Activated T-helper 2 cell treated with anti-CD3 and anti-CD28 coated beads, Interferon-gamma antibody, Interleukin-2, Interleukin-4, amounts not matched to agents 10 μg/mL and 5 μg/mL and 100 μg/mL, durations not matched to agents 14 hours and 24 hours and 36 hours (primary cell): ENCODE results near the gene SCEL. TPM values are rescaled to one million over a fixed set of nuclear protein-coding genes. Genes with fewer than 3 reads are reported as not detected.
"Not testable (repeated sequence)": the region's sequence is repeated elsewhere in the genome, so short reads cannot be mapped to it uniquely, and the experiment has no call there.

Experiments
- DNase-seq: peaks from one replicate; pipeline ENCODE4 v3.0.0; 2021; ENCODE audit warnings: low spot score
- H3K27ac Mint-ChIP-seq: one replicate; pipeline ENCODE4 v1.8.0; 2021; ENCODE audit warnings: mixed read lengths
- H3K27me3 Mint-ChIP-seq: one replicate; pipeline ENCODE4 v1.8.0; 2021; ENCODE audit warnings: low read depth, mixed read lengths
- H3K36me3 Mint-ChIP-seq: one replicate; pipeline ENCODE4 v1.8.0; 2021; ENCODE audit warnings: low read depth, mixed read lengths
- H3K4me1 Mint-ChIP-seq: one replicate; pipeline ENCODE4 v1.8.0; 2021; ENCODE audit warnings: low read depth, mixed read lengths
- H3K4me3 Mint-ChIP-seq: one replicate; pipeline ENCODE4 v1.8.0; 2021; ENCODE audit warnings: low read depth, mild to moderate bottlenecking, moderate library complexity, mixed read lengths
- H3K9me3 Mint-ChIP-seq: one replicate; pipeline ENCODE4 v1.8.0; 2021; ENCODE audit warnings: mixed read lengths
- intact Hi-C: fragments of 100-400 bp; cut with micrococcal nuclease; formaldehyde crosslinking; loops from one replicate; pipeline ENCODE4 v1.15.1; 2023
- total RNA-seq: library from RNA; stranded (reverse); gene quantifications from 2 replicates; pipeline ENCODE4 v1.2.3, GENCODE V29; 2022

The SCEL gene
- total RNA-seq, 1 donor from 2014 or later, result not detected

GRCh38 chr13:77510156-77510555, 25.4 kb upstream of the SCEL start:
- no peaks in the 10 kb centered on the region for H3K36me3 Mint-ChIP-seq
- H3K27me3 Mint-ChIP-seq, result peaks cover 4% of the 10 kb centered on the region
- DNase-seq, result no peak
- H3K27ac Mint-ChIP-seq, result no peak overlapping the region
- intact Hi-C loops, result no loop called here
- no peaks in the 10 kb centered on the region for H3K9me3 Mint-ChIP-seq
- H3K4me3 Mint-ChIP-seq, result no peak overlapping the region
- peaks cover 18% of the 10 kb centered on the region for H3K4me1 Mint-ChIP-seq

- Mint-ChIP-seq H3K36me3 (no peaks in the 10 kb centered on the region), H3K27ac (no peak overlapping the region), H3K9me3 (no peaks in the 10 kb centered on the region), H3K4me3 (no peak overlapping the region), H3K4me1 (peaks cover 18% of the 10 kb centered on the region), H3K27me3 (peaks cover 3% of the 10 kb centered on the region)
- intact Hi-C loops, result no loop called here
- no peak for DNase-seq
Observed at GRCh38 chr13:77511552-77511951, 24.0 kb upstream of the SCEL start.

DNA sequence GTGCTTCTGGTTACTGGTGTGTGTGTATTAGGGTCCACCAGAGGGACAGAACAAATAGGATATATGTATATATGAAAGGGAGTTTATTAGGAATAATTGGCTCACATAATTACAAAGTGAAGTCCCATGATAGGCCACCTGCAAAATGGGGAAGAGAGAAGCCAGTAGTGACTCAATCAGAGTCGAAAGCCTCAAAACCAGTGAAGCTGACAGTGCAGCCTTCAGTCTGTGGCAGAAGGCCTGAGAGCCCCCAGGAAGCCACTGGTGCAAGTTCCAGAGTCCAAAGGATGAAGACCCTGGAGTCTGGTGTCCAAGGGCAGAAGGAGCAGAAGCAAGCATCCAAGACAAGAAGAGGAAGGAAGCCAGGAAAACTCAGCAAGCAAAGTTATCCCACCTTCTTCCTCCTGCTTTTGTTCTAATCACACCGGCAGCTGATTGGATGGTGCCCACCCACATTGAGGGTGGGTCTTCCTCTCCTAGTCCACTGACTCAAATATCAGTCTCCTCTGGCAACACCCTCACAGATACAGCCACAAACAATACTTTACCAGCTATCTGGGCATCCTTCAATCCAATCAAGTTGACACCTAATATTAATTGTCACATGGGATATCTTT, 21.7 kb upstream of the SCEL start:
- Mint-ChIP-seq H3K27me3 (no peaks in the 10 kb centered on the region), H3K4me1 (peaks cover 9% of the 10 kb centered on the region), H3K4me3 (no peak overlapping the region)

DNA sequence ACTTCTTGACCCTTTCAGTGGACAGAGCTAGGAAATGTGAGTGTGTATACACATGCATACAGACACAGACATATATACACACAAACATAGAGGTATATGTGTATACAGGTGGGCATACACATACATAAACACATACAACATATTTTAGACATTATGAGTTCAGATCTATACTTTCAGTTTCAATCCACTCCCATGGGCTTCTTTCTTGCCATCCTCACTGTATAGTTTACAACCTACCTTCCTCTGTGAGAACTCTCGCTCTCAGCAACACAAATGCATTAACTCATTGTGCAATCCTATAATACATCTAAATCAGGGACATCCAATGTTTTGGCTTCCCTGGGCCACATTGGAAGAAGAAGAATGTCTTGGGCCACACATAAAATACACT, 21.2 kb upstream of the SCEL start:
- H3K4me3 Mint-ChIP-seq, result no peak overlapping the region

More for the DNA sequence above, 21.7 kb upstream of the SCEL start:
- intact Hi-C loops, result no loop called here
- H3K27ac Mint-ChIP-seq, result no peak overlapping the region
- H3K36me3 Mint-ChIP-seq, result no peaks in the 10 kb centered on the region
- DNase-seq, result no peak
- H3K9me3 Mint-ChIP-seq, result no peaks in the 10 kb centered on the region

GRCh38 chr13:77515785-77516184, 19.7 kb upstream of the SCEL start:
- H3K27me3 Mint-ChIP-seq, result peaks cover 2% of the 10 kb centered on the region
- H3K4me3 Mint-ChIP-seq, result no peak overlapping the region
- no peaks in the 10 kb centered on the region for H3K9me3 Mint-ChIP-seq
- intact Hi-C loops, result no loop called here
- no peak overlapping the region for H3K27ac Mint-ChIP-seq
- H3K36me3 Mint-ChIP-seq, result no peaks in the 10 kb centered on the region
- H3K4me1 Mint-ChIP-seq, result peaks cover 2% of the 10 kb centered on the region
- no peak for DNase-seq

More for the DNA sequence above, 21.2 kb upstream of the SCEL start:
- intact Hi-C loops, result no loop called here
- no peak for DNase-seq
- Mint-ChIP-seq H3K27me3 (no peaks in the 10 kb centered on the region), H3K9me3 (no peaks in the 10 kb centered on the region), H3K4me1 (peaks cover 5% of the 10 kb centered on the region), H3K27ac (no peak overlapping the region), H3K36me3 (no peaks in the 10 kb centered on the region)

- intact Hi-C loops, result no loop called here
- Mint-ChIP-seq H3K27me3 (peaks cover 2% of the 10 kb centered on the region), H3K27ac (no peak overlapping the region)
Observed at GRCh38 chr13:77516342-77516789, 19.1 kb upstream of the SCEL start.

DNA sequence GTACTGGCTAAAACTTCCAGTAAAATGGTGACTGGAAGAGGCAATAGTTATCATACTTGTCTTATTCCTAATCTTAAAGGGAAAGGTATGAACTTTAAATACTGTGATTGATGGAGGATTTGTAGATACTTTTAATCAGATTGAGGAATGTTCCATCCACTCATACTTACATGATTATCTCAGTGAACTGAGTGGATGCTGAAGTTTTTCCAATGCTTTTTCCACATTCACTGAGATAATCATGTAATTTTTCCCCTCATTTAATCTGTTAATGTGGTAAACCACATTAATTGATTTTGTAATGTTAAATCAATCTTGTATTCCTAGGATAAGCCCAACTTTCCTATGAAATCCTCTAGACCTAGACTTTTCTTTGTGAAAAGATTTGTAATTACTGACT, 17.2 kb upstream of the SCEL start:
- Mint-ChIP-seq H3K9me3 (no peaks in the 10 kb centered on the region), H3K27me3 (peaks cover 4% of the 10 kb centered on the region), H3K4me3 (no peak overlapping the region), H3K27ac (no peak overlapping the region), H3K4me1 (peaks cover 2% of the 10 kb centered on the region), H3K36me3 (no peaks in the 10 kb centered on the region)
- intact Hi-C loops, result no loop called here
- DNase-seq, result no peak

More at GRCh38 chr13:77516342-77516789, 19.1 kb upstream of the SCEL start:
- peaks cover 2% of the 10 kb centered on the region for H3K4me1 Mint-ChIP-seq
- no peak overlapping the region for H3K4me3 Mint-ChIP-seq
- DNase-seq, result no peak
- H3K36me3 Mint-ChIP-seq, result no peaks in the 10 kb centered on the region
- no peaks in the 10 kb centered on the region for H3K9me3 Mint-ChIP-seq

DNA sequence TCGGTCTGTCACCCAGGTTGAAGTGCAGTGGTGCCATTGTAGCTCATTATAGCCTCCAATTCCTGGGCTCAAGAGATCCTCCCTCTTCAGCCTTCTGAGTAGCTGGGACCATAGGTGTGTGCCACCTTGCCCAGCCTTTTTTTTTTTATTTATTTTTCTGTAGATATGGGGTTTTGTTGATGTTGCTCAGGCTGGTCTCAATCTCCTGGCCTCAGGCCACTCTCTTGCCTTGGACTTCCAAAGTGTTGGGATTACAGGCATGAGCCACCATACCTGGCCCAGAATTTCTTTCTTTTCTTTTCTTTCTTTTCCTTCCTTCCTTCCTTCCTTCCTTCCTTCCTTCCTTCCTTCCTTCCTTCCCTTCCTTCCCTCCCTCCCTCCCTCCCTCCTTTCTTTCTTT, 16.1 kb upstream of the SCEL start:
- H3K27me3 Mint-ChIP-seq, DNase-seq, intact Hi-C loops, H3K27ac Mint-ChIP-seq, H3K4me3 Mint-ChIP-seq, H3K9me3 Mint-ChIP-seq, H3K36me3 Mint-ChIP-seq: not testable (repeated sequence)
- peaks cover 11% of the 10 kb centered on the region for H3K4me1 Mint-ChIP-seq

- peaks cover 12% of the 10 kb centered on the region for H3K4me1 Mint-ChIP-seq
- no peak overlapping the region for H3K27ac Mint-ChIP-seq
- no peak for DNase-seq
- intact Hi-C loops, result no loop called here
- peaks cover 4% of the 10 kb centered on the region for H3K27me3 Mint-ChIP-seq
- no peaks in the 10 kb centered on the region for H3K36me3 Mint-ChIP-seq
- H3K4me3 Mint-ChIP-seq, result no peak overlapping the region
- no peaks in the 10 kb centered on the region for H3K9me3 Mint-ChIP-seq
Observed at GRCh38 chr13:77519808-77520207, 15.7 kb upstream of the SCEL start.

- Mint-ChIP-seq H3K36me3 (no peaks in the 10 kb centered on the region), H3K9me3 (no peaks in the 10 kb centered on the region), H3K4me1 (peaks cover 12% of the 10 kb centered on the region), H3K27ac (no peak overlapping the region), H3K4me3 (no peak overlapping the region), H3K27me3 (peaks cover 4% of the 10 kb centered on the region)
- DNase-seq, result no peak
- intact Hi-C loops, result no loop called here
Observed at GRCh38 chr13:77521194-77521593, 14.3 kb upstream of the SCEL start.

GRCh38 chr13:77521595-77522367, 13.7 kb upstream of the SCEL start:
- Mint-ChIP-seq H3K9me3 (no peaks in the 10 kb centered on the region), H3K27me3 (peaks cover 4% of the 10 kb centered on the region)

GRCh38 chr13:77522444-77522843, 13.1 kb upstream of the SCEL start:
- Mint-ChIP-seq H3K27me3 (peaks cover 6% of the 10 kb centered on the region), H3K36me3 (no peaks in the 10 kb centered on the region), H3K4me1 (peaks cover 12% of the 10 kb centered on the region), H3K4me3 (no peak overlapping the region), H3K27ac (no peak overlapping the region), H3K9me3 (no peaks in the 10 kb centered on the region)
- intact Hi-C loops, result no loop called here
- DNase-seq, result no peak

More at GRCh38 chr13:77521595-77522367, 13.7 kb upstream of the SCEL start:
- intact Hi-C loops, result no loop called here
- DNase-seq, result no peak
- no peak overlapping the region for H3K4me3 Mint-ChIP-seq
- no peaks in the 10 kb centered on the region for H3K36me3 Mint-ChIP-seq
- peaks cover 12% of the 10 kb centered on the region for H3K4me1 Mint-ChIP-seq
- H3K27ac Mint-ChIP-seq, result no peak overlapping the region

- no peak overlapping the region for H3K27ac Mint-ChIP-seq
- DNase-seq, result no peak
- peaks cover 8% of the 10 kb centered on the region for H3K27me3 Mint-ChIP-seq
- intact Hi-C loops, result no loop called here
- no peak overlapping the region for H3K4me3 Mint-ChIP-seq
- no peaks in the 10 kb centered on the region for H3K9me3 Mint-ChIP-seq
- peaks cover 14% of the 10 kb centered on the region for H3K4me1 Mint-ChIP-seq
- H3K36me3 Mint-ChIP-seq, result no peaks in the 10 kb centered on the region
Observed at GRCh38 chr13:77523386-77523785, 12.1 kb upstream of the SCEL start.
